ENCODE data around the gene APOM.

Gene APOM

DNA sequence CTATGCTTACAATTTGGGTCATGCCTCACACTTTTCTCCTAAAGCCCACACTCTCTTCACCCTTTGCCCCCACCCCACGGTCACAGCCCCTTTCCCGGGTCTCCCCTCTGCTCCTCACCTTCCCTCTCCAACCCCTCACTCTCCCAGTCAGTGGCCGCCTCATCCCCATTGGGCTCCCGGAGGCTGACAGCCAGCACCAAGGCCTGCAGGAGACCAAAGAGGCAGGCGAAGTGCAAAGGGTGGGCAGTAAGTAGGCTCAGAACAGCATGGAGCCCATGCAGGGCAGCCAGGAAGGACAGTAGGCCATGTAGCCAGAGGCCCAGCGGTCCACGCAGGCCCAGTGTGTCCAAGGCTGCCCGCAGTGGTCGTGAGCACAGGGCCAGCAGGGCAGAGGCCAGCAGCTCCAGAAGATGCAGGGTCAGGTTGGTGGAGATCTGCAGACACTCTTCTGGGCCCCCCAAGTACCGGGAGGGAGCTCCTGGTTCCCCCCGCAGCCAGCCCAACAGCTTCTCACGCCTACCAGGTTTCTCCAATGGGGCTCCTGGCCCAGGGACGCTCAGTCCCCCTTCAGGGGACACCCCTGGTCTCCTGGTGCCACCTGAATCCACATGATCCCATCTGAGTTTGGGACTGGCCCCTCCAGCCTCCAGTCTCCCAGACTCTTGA is 3.4 kb downstream of the APOM start:
- DNase-seq, result no peak

DNA sequence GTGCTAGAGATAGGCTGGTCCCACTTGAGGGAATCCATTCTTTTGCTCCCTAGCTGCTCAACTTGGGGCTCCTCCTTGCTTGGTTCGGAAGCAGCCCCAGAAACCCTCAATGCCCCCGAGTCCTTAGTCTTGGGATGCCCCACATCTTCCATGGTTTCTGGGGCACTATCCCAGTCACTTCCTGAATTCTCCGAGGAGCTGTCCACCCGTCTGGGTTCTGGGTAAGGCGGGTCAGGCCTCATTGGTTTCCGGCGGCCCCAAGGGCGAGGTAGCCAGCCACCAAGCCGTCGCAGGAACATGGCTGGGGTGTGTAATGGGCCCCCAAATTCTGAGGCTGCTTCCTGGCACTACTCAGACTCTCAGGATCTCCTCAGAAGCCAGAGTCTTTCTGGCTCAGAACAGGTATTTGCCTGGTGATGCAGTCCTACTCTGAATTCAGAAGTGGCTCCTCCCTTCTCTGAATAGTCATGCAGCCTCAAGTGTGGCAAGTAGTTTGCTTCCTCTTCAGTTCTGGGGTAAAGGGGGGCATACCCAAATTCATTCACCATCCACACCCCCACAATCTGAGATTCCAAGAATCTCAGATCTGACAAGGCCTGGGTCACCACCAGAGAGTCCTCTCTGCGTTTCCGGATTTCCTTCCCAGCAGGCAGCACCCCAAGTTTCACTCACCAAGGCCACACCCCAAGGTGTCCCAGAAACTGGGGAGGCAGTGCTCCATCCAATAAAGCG is 4.1 kb downstream of the APOM start:
- DNase-seq, result no peak

DNA sequence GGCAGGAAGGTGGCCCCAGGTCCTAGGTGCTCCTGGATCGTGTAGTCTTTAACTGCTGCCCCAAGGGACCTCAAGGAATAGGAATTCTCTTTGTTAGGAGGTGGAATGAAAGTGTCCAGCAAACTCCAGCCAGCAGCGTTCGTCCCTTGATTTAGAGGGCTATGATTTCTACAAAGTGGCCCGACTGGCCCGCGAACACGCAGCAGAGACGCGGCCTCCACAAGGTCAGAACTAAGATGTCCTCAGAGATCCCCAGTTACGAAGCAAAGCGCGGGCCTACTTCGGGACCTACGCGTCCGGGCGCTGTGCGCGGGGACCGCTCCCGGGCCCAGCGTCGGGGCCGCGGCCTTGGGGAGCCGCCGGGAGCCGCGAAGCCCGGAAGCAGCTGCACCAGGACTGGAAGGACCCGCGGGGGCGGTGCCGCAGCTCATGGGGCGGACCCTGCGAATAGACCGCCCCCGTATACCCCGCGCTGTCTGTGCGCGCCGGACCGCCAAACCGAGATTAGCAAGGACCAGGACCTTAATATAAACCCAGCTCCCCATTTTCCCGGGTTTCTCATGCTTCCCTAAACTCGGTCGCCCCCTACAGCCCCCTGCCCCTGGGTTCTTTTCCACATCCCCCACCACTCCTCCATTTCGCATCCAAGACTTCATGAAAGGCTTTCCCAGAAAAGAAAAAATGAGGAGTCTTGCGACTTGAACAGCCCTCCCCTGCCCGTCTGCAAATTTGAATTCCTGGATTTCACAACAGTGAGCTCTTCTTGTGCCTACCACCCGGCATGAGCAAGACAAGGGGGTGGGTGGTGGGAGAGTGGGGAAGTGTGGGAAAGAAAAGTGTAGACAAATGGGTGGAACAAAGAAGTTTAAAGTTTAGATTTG is 4.9 kb downstream of the APOM start, which contains the start of gene C6orf47:
TSS of gene C6orf47 (minus strand) at position 398 of the 881 bp plus-strand sequence. CDS start 831 bp downstream, outside the sequence.
- DNase-seq, result peak; percentile 70

DNA sequence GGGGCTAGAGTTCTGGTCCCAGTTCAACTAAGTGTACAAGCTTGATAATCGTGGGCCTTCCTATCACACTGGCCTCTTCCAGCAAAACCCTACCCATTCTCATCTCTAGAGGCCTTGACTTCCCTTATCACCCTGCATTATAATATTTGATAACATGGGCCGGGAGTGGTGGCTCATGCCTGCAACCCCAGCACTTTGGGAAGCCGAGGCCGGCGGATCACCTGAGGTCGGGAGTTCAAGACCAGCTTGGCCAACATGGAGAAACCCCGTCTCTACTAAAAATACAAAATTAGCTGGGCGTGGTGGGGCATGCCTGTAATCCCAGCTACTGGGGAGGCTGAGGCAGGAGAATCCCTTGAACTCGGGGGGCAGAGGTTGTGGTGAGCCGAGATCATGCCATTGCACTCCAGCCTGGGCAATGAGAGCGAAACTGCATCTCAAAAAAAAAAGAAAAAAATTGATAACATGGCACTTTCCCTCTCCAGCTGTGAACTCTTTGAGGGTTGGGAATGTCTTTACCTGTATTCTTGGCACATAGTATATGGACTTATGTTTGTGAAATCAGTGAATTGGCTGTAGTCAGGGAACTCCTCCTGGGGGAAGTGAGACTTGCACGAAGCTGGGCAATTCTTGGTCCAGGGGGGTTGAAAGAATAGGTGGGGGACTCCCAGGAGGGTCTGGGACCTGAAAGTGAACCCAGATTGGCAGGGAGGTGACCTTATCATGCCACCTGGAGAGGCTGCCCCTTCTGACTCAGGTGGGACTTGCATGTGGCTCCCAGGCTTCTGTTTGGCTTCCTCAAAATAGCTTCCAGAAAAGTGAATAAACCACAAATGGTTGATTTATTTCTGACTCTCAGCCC is 5.8 kb downstream of the APOM start:
- no peak for DNase-seq

DNA sequence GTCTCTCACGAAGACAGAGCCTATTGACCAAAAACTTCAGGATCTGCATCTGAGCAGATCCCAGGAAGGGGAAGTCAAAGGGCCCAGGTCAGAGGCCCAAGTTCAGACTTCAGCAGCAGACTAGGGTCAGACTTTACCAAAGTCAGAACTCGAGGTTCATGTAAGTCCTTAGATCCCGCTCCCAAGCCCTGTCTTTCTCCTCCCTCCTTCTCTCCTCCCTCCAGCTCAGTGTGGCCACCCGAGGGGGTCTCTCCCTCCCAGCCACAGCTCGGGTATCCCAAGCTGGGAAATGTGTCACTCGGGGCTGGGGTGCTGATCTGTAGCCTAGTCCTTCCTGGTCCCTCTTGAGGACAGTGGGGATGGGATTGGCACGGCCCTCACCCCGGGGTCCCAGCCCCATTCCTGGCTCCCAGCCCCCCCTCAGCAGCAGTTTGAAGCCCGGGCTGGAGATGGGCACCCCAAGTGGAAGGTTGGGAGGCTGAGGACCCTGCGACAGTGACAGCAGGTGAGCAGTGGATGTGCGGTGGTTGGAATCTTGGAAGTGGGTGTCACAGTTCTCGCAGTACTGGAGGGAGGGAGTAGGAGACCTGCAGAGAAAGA is 6.5 kb downstream of the APOM start:
- no peak for DNase-seq

DNA sequence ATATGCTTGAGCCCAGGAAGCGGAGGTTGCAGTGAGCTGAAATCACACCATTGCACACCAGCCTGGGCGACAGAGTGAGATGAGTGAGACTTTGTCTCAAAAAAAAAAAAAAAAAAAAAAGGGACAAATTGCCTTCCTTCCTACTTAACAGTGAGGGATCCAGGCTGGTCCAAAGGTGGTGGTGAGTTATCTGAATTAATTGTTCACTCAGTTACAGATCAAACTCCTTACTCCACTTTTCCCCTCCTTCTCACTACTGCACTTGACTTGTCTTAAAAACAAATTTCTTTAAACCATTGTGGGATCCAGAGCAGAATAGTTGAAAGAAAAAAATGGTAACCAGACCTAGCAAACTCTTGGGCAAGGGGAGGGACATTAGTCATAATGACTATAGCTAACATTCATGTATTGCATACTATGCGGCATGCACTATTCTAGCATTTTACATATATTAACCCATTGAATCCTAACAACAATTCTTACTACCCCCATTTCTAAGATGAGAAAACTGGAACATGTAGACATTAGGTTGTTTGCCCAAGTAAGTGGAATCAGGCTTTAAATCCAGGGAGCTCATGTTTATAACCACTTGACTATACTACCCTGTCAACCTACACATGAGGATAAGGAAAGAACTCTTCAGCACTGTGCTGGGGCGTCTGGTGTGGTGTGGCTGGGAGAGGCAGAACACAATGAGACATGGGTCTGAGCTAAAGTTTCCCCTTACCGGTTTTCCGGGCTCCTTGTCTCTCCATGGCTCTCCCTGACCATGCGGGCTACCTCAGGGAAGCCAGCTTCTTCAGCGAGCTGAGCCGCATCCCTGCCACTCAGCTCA is 7.6 kb downstream of the APOM start:
- no peak for DNase-seq

DNA sequence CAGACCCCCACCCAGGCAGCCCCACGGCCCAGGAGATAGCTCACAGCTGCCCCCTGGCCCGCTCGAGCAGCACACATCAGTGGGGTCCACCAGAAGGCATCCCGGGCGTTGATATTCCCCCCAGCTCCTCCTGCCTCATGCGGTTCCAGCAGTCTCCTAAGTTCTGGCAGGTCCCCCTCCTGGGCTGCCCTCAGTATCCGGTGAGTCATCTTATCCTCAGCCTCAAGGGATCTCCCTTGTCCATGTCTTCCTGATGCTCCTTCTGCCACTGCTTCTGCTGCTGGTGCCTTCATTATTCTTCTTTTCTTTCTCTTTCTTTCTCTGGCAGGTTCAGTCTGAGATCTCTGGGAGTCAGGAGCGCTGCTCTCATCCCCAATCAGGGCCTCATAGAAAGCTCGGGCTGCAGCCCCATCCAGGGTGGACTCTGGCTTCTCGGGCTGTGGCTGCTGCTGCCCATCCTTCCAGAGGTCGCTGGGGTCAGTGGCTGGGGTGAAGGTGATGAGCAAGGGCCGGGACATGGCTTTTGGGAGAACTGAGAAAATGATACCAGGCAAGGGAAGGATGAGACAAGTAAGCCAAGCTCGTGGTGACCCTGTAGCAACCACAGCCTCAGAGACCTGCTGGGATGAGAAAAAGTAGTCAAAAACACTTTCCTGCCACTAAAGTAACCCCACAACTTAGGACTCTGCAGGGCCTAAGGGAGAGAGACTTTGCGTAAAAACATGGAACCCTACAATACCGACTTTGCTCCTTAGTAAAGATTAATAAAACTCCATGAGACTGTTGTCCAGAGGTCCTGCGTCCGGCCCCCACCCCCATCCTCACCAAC is 8.5 kb downstream of the APOM start:
- DNase-seq, result no peak

DNA sequence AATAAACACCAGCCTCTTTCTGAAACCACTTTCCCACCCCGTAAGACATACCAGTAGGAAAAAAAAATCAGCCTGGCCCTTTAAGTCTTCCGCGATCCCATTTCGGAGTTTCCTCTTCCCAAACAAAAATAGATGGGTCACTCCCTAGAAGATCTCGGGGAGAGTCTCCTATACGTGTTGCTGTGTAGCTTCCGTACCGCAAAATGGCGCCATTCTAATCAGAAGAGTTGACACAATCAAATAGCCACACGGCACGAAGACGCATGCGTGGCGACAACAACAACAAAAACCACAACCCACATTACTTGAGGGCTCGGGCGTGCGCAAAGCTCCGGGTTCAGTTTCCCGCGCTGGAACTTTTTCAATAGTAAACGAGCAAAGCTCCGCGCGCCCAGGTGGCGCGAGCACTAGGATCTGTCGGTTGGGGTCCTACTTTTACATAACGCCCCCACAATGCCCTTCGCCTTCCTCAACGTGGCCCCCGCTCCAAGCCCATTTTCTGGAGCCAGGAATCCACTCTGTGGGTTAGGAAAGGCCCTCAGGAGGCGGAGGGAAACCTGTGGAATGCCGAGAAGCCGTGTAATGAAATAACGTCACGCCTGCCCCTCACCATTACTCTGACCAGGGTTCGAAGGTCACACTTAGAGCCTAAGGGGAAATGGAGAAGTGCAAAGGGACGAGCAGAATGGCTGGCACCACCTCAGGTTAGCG is 9.3 kb downstream of the APOM start, which contains the start of gene GPANK1:
TSS of gene GPANK1 (minus strand) at position 208 of the 711 bp plus-strand sequence. CDS start 519 bp downstream, outside the sequence.
- DNase-seq, result peak; percentile 83

DNA sequence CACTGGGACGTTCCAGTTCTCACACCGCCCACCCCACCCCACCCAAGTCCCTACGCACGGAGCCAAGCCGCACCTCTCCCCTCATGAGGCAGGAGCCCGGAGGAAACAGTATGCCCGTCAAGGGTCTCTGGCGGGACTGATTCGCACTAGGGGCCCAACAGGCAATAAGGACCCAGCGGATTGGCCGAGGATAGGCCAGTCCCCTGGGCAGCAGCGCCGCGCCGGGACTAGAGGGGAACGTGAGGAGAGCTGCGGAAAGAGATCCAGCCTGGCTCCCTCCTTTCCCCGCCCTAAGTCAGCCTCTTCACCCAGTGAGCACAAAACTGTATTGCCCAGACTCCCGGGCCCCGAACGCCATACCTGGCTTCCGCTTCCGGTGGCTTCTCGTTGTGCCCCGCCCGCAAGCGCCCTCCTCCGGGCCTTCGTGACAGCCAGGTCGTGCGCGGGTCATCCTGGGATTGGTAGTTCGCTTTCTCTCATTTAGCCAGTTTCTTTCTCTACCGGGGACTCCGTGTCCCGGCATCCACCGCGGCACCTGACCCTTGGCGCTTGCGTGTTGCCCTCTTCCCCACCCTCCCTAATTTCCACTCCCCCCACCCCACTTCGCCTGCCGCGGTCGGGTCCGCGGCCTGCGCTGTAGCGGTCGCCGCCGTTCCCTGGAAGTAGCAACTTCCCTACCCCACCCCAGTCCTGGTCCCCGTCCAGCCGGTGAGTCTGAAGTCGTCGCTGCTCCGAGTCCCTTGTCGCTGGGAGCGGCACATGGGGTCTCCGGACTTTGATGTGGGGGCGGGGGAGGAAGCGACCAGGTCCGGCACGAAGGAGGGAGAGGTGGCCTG is 10.0 kb downstream of the APOM start, which contains the start of gene CSNK2B:
TSS of gene CSNK2B (plus strand) at position 580 of the 836 bp plus-strand sequence. CDS start 752 bp downstream, outside the sequence.
- DNase-seq, result peak; percentile 94

DNA sequence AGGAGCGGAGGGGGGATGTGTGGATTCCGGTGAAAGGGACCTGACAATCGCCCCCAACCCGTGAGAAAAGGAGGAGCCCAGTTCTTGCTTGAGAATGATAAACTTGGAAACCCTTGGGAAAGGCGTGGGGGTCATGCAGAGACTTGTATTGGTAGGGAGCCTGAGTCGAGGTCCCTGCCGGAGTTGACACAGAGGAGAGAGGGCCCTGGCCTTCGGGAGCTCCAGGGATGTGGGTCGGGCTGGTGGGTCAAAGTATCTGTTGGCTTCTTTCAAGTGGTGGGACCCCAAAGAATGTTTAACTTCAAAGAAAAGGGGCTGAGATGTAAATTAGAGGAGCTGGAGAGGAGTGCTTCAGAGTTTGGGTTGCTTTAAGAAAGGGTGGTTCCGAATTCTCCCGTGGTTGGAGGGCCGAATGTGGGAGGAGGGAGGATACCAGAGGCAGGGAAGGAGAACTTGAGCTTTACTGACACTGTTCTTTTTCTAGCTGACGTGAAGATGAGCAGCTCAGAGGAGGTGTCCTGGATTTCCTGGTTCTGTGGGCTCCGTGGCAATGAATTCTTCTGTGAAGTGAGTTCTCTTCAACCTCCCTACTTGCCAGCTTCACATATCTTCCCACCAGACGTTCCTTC is 10.8 kb downstream of the APOM start:
- DNase-seq, result no peak

DNA sequence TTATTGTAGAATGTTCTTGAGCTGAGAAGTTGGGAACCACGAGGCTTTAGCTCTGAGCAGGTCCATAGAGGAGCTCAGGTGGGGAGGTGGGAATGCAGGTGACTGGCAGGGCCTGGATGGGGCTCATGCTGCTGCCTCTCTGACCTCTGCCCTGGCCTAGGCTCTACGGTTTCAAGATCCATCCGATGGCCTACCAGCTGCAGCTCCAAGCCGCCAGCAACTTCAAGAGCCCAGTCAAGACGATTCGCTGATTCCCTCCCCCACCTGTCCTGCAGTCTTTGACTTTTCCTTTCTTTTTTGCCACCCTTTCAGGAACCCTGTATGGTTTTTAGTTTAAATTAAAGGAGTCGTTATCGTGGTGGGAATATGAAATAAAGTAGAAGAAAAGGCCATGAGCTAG is 14.0 kb downstream of the APOM start, which contains the start of gene LY6G5B:
TSS of gene LY6G5B (plus strand) at position 301 of the 400 bp plus-strand sequence. CDS start 975 bp downstream, outside the sequence.
- no peak for DNase-seq

DNA sequence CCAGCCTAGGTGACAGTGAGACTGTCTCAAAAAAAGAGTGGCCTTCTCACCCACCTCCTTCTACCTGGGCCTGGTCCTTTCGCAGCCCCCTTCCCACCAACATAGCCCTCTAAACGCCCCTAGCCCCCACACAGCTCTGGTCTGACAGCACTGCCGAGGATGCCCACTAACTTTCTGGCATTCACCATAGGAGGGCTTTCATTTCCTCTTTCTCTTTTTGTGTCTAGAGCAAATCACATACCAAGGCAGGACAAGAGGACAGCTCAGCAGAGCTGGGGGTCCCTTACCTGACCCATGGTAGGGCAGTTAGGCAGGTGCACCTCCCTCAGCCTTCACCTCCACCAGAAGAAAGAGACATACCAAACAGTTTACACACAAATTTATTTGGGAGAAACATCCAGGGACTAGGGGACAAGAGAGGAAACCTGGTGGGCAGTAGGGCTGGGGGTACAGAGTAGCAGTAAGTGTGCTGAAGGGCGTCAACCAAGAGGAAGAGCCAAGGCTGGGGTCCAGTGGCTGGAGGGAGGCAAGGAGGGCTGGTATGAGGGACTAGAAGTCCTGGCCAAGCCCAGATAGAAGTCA is 20.7 kb downstream of the APOM start:
- no peak for DNase-seq

DNA sequence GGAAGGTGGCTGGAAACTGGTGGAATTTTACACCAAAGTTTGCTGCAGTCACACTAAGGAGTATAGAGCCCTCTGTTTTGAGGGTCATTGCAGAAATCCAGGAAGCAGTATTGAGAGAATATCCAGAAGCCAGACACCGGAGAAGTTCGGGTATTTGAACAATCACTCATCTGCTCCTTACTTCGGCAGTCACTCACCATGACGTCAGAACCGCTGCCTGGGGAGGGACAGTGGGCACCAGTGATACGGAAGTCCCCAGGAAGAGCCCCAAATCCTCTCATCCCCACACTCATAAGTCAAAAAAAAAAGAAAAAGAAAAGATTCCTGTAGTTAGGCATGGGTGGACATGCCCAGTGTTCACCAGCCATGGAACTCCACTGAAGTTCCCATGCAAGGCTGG is 21.2 kb downstream of the APOM start:
- DNase-seq, result no peak

DNA sequence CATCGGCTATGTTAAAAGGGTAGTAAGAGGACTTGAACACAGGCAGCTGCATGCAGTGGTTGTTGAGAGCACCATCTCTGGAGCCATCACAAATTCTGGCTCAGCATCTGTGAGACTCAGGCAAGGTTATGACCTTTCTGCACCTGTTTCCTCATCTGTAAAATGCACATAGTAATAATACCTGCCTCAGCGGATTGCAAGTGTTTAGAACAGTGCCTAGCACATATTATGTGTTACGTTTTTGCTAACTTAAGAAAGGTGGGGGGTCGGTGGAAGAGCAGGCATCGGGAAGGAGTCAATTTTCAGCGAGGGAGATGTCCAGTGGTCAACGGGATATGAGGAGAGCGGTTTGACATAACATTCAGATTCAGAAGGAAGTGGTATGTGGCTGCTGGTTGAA is 22.3 kb downstream of the APOM start:
- DNase-seq, result no peak

DNA sequence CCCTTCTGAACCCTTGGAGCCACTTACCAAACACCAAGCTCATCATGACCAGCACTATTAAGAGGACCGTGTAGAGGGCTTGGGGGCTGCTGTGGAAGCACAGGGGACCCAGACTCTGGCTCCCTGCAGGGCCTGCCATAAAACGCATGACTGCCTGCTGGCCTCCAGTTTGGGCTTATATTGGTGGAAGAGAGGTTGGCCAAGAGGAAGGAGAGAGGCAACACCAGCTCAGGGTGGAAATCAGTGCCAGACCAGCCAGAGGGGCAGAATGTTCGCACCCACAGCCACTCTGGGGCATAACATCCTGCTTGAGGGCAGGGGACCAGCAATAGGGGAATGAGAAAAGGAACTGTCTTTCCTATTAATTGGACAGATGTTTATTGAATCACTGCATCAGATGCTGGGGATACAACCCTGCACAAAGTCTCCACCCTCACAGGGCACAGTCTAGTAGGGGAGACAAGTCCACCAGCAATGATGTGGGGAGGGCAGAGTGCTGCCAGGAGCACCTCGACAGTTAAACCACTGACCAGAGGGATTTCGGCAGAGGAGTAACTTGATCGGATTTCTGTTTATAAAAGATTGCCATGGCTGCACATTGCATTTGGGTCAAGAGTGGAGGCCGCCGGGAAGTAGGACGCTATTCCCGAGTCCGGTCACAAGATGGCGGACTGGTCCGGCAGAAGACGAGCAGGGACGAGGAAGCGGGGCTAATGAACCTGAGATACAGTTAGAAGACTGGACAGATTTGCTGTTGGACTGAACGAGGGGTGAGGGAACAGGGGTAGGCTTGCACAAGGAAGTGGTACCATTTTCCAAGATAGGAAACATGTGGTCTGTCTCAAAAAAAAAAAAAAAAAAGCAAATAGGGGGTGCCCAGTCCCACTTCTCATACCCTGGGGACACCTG is 24.8 kb downstream of the APOM start, which contains the start of gene LY6G5C:
TSS of gene LY6G5C (minus strand) at position 842 of the 909 bp plus-strand sequence. CDS start at position 148, 694 bp downstream.
- DNase-seq, result no peak

DNA sequence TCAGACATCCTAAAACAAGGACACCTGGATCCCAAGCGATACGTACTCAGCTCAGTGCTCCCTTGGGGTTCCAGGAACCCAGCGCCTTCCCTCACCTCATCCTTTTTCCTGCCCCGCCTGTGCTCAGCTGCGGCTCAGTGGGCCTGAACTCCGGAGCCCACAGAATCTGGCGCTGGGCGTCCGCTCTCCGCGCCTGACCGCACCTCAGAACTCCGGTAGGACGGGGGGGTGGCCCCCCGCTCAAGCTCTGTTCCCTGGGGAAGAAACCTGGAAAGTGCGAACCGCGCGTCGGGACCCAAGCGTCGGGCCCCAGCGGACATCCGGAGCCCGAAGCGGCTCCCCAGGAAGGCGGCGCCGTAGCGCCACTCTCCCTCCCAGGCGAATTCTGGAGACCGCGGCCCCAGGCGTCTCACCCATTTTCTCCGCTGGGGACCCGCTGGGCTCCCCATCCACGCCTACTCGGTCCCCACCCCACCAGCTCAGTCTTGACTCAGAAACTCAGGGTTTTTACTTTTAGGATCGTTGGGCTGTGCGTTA is 25.5 kb downstream of the APOM start:
- no peak for DNase-seq
